WTC11 (cell line): Measurements from ENCODE around the gene RFX3. TPM values are rescaled to one million over a fixed set of nuclear protein-coding genes. Genes with fewer than 3 reads are reported as not detected.

Experiments used
- ATAC-seq: fragments of 200-7000 bp; cut with Tn5 transposase; 2 replicates; pipeline ENCODE4 v1.10.0; 2021; ENCODE audit warnings: mild to moderate bottlenecking, moderate library complexity
- CTCF ChIA-PET: fragments of 300-600 bp; sonication (Branson Sonifier 250); formaldehyde crosslinking; loops from one replicate; lab custom pipeline; 2021; ENCODE audit warnings: antibody characterized with exemption; lab: Charles Lee
- POLR2A ChIA-PET: fragments of 350-600 bp; sonication (Branson Sonifier 250); formaldehyde crosslinking; loops from one replicate; lab custom pipeline; 2021; ENCODE audit warnings: antibody characterized with exemption; lab: Charles Lee
- DNase-seq: peaks from one replicate; pipeline ENCODE4 v3.0.0; 2021; ENCODE audit warnings: low spot score
- H3K27ac Mint-ChIP-seq: 2 replicates; pipeline ENCODE4 v1.8.0; 2021; ENCODE audit warnings: mixed read lengths
- H3K27me3 Mint-ChIP-seq: 2 replicates; pipeline ENCODE4 v1.8.0; 2021; ENCODE audit warnings: low read depth, mild to moderate bottlenecking, moderate library complexity, mixed read lengths
- H3K36me3 Mint-ChIP-seq: 2 replicates; pipeline ENCODE4 v1.8.0; 2021; ENCODE audit warnings: mixed read lengths
- H3K4me1 Mint-ChIP-seq: 2 replicates; pipeline ENCODE4 v1.8.0; 2022; ENCODE audit warnings: mixed read lengths
- H3K4me3 Mint-ChIP-seq: 2 replicates; pipeline ENCODE4 v1.8.0; 2021; ENCODE audit warnings: mild to moderate bottlenecking, moderate library complexity, mixed read lengths
- H3K9me3 Mint-ChIP-seq: 2 replicates; pipeline ENCODE4 v1.8.0; 2021; ENCODE audit warnings: mixed read lengths
- CREB1 ChIP-seq: sonication (generic); formaldehyde crosslinking; IDR thresholded peaks from 2 replicates; pipeline ENCODE4 v1.8.0; 2023; ENCODE audit warnings: mild to moderate bottlenecking, missing genetic modification reagents
- CREM ChIP-seq: sonication (generic); formaldehyde crosslinking; IDR thresholded peaks from 2 replicates; pipeline ENCODE4 v1.8.1; 2022; ENCODE audit warnings: mild to moderate bottlenecking, missing genetic modification reagents, moderate library complexity
- CTCF ChIP-seq: fragments of 200-600 bp; IDR thresholded peaks from 2 replicates; pipeline ENCODE4 v1.8.0; 2022; ENCODE audit warnings: antibody characterized with exemption
- HMGA2 ChIP-seq: fragments of 250-450 bp; sonication (Bioruptor Pico); IDR thresholded peaks from 2 replicates; pipeline ENCODE4 v1.4.0; 2021; ENCODE audit warnings: mild to moderate bottlenecking, moderate library complexity
- HMGXB4 ChIP-seq: sonication (generic); formaldehyde crosslinking; IDR thresholded peaks from 2 replicates; pipeline ENCODE4 v1.8.1; 2023; ENCODE audit warnings: mild to moderate bottlenecking, moderate library complexity, missing genetic modification reagents
- IRF2 ChIP-seq: sonication (generic); formaldehyde crosslinking; IDR thresholded peaks from 2 replicates; pipeline ENCODE4 v1.8.0; 2022; ENCODE audit warnings: low read depth, missing genetic modification reagents, borderline replicate concordance
- JAZF1 ChIP-seq: fragments of 250-450 bp; sonication (Bioruptor Pico); IDR thresholded peaks from 2 replicates; pipeline ENCODE4 v1.9.0; 2021; ENCODE audit warnings: moderate library complexity, mild to moderate bottlenecking, inconsistent platforms
- MAX ChIP-seq: sonication (generic); formaldehyde crosslinking; IDR thresholded peaks from 2 replicates; pipeline ENCODE4 v1.8.0; 2022; ENCODE audit warnings: mild to moderate bottlenecking, missing genetic modification reagents
- NFATC4 ChIP-seq: fragments of 250-450 bp; sonication (Bioruptor Pico); IDR thresholded peaks from 2 replicates; pipeline ENCODE4 v1.9.0; 2021; ENCODE audit warnings: mild to moderate bottlenecking
- NFE2L1 ChIP-seq: sonication (generic); formaldehyde crosslinking; IDR thresholded peaks from 2 replicates; pipeline ENCODE4 v1.8.1; 2023; ENCODE audit warnings: missing genetic modification reagents
- OVOL2 ChIP-seq: fragments of 250-450 bp; sonication (Bioruptor Pico); IDR thresholded peaks from 2 replicates; pipeline ENCODE4 v1.9.0; 2021; ENCODE audit warnings: mild to moderate bottlenecking, borderline replicate concordance
- PRRX2 ChIP-seq: fragments of 250-450 bp; sonication (Bioruptor Pico); IDR thresholded peaks from 2 replicates; pipeline ENCODE4 v1.8.0; 2021; ENCODE audit warnings: mild to moderate bottlenecking
- RELA ChIP-seq: sonication (generic); formaldehyde crosslinking; IDR thresholded peaks from 2 replicates; pipeline ENCODE4 v1.8.1; 2022; ENCODE audit warnings: missing genetic modification reagents, mild to moderate bottlenecking, borderline replicate concordance
- TP53 ChIP-seq: sonication (generic); formaldehyde crosslinking; IDR thresholded peaks from 2 replicates; pipeline ENCODE4 v1.8.1; 2023; ENCODE audit warnings: mild to moderate bottlenecking, missing genetic modification reagents
- ZNF416 ChIP-seq: fragments of 250-450 bp; sonication (Bioruptor Pico); IDR thresholded peaks from 2 replicates; pipeline ENCODE4 v1.9.0; 2021; ENCODE audit warnings: mild to moderate bottlenecking, inconsistent platforms
- ZNF423 ChIP-seq: fragments of 250-450 bp; sonication (Bioruptor Pico); IDR thresholded peaks from 2 replicates; pipeline ENCODE4 v2.1.2; 2022; ENCODE audit warnings: mild to moderate bottlenecking, moderate library complexity
- ZNF671 ChIP-seq: fragments of 250-450 bp; sonication (Bioruptor Pico); IDR thresholded peaks from 2 replicates; pipeline ENCODE4 v1.8.0; 2021; ENCODE audit warnings: mild to moderate bottlenecking
- total RNA-seq: library from RNA; stranded (reverse); gene quantifications from 3 replicates; pipeline ENCODE4 v1.2.3, GENCODE V29; 2021
- TF ChIP-seq, protein P1 (sequence below): fragments of 250-450 bp; sonication (Bioruptor Pico); IDR thresholded peaks from 2 replicates; pipeline ENCODE4 v1.8.0; 2021; ENCODE audit warnings: mild to moderate bottlenecking
- TF ChIP-seq, protein P2 (sequence below): sonication (generic); formaldehyde crosslinking; IDR thresholded peaks from 2 replicates; pipeline ENCODE4 v1.8.1; 2023; ENCODE audit warnings: mild to moderate bottlenecking, missing genetic modification reagents
- TF ChIP-seq, protein P3 (sequence below): sonication (generic); formaldehyde crosslinking; IDR thresholded peaks from 2 replicates; pipeline ENCODE4 v1.8.1; 2023; ENCODE audit warnings: mild to moderate bottlenecking, missing genetic modification reagents

The RFX3 gene
- total RNA-seq, 1 experiment from 2014 or later = 13.7 TPM

DNA sequence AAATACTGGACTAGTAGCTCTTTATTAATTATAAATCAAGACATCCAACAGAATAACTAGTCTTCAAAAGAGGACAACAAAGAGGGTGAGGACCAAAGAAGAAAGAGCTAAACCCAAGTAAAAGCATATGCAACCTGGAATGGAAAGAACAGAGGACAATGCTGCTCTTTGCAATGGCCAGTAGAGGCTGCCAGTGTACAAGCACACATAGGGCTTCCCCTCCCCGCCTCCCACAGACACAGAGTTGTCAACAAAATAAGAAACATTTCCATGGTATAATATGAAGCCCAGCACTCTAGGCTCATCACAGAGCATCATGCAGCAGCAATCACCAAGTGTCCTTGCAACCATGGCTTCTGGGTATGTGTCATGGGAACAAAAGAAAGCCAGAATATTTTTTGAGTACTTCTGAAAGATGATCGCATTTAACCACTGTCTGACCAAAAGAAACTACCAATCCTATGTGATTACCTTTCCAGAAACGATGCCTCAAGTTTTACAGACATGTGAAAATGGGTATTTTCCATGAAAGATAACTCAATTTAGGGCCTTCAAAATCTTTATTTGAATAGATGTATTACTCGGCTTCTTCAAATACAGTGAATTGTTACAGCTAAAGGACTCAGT, 58.1 kb downstream of the RFX3 start:
- H3K27ac Mint-ChIP-seq = no peak overlapping the region
- DNase-seq = peak; percentile 48
- TF ChIP-seq OVOL2 (CRISPR knock-in tag) = no peak
- TF ChIP-seq HMGXB4 (CRISPR knock-in tag) = no peak
- TF ChIP-seq CTCF = peak; percentile 35; the same call in 1 of the 2 replicates
- TF ChIP-seq, all 79 proteins: peak for 1
- no peaks in the 10 kb centered on the region for H3K27me3 Mint-ChIP-seq
- H3K36me3 Mint-ChIP-seq = peaks cover 8% of the 10 kb centered on the region
- peak; percentile 100 for ATAC-seq
- ChIA-PET CTCF (interaction anchor here (0.6 to 2.0 kb wide), 13 partner anchors 10 to 606 kb away, joined by 3 to 8 read pairs (median 4); no protein-coding TSS in a partner anchor), POLR2A (no interaction called here)
- no peak overlapping the region for H3K4me3 Mint-ChIP-seq
- peaks cover 23% of the 10 kb centered on the region for H3K4me1 Mint-ChIP-seq
- H3K9me3 Mint-ChIP-seq = peaks cover 4% of the 10 kb centered on the region

GRCh38 chr9:3464033-3464638, 61.7 kb downstream of the RFX3 start:
- H3K9me3 Mint-ChIP-seq = no peaks in the 10 kb centered on the region; the same call in 1 of the 2 replicates
- H3K4me1 Mint-ChIP-seq = peaks cover 16% of the 10 kb centered on the region
- no peaks in the 10 kb centered on the region for H3K27me3 Mint-ChIP-seq
- peaks cover 4% of the 10 kb centered on the region; the same call in 1 of the 2 replicates for H3K36me3 Mint-ChIP-seq
- no peak overlapping the region for H3K27ac Mint-ChIP-seq
- H3K4me3 Mint-ChIP-seq = no peak overlapping the region
- ATAC-seq (no peak), DNase-seq (no peak)
- ChIA-PET POLR2A (no interaction called here), CTCF (no interaction called here)
- TF ChIP-seq JAZF1 (CRISPR knock-in tag) (no peak), CREB1 (CRISPR knock-in tag) (no peak), IRF2 (CRISPR knock-in tag) (no peak), HMGA2 (CRISPR knock-in tag) (no peak), PRRX2 (CRISPR knock-in tag) (no peak), MAX (CRISPR knock-in tag) (no peak), NFE2L1 (CRISPR knock-in tag) (no peak)
- TF ChIP-seq, protein P1, sequence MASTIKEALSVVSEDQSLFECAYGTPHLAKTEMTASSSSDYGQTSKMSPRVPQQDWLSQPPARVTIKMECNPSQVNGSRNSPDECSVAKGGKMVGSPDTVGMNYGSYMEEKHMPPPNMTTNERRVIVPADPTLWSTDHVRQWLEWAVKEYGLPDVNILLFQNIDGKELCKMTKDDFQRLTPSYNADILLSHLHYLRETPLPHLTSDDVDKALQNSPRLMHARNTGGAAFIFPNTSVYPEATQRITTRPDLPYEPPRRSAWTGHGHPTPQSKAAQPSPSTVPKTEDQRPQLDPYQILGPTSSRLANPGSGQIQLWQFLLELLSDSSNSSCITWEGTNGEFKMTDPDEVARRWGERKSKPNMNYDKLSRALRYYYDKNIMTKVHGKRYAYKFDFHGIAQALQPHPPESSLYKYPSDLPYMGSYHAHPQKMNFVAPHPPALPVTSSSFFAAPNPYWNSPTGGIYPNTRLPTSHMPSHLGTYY (CRISPR knock-in tag) = no peak

DNA sequence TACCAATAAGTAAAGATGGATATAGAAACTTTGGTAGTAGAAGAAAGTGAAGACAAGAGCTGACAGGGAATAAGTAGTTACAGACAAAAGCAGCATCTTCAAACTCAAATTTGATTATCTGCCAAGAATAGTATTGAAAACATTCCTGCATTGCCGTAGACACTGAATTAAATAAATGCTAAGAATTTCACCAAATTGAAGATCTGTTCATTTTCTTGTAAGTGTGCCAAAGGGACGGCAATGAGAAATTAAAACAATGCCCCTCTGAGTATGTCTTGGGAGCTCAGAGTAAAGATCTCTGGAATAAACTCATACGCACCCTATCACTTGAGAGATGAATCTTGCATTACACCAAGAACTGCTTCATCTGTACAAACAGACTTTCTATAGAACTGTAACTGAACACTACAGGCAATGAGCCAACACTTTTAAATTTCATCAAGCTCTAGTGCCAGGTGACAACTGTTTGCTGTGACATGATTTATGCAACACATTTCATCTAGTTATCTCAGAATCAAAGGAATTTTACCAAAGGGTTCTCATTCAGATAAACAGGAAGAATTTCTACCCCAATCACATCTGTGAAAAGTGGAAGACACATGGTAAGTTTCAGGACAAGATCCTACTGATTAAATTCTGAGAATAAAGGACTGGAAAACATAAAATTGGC, 66.9 kb downstream of the RFX3 start:
- no peaks in the 10 kb centered on the region; the same call in 1 of the 2 replicates for H3K9me3 Mint-ChIP-seq
- H3K27ac Mint-ChIP-seq = no peak overlapping the region
- peaks cover 11% of the 10 kb centered on the region for H3K4me1 Mint-ChIP-seq
- ChIA-PET CTCF (interaction anchor here (1.8 kb wide), 1 partner anchor 17 kb away, joined by 4 read pairs; no protein-coding TSS in a partner anchor), POLR2A (no interaction called here)
- ATAC-seq (no peak), DNase-seq (no peak)
- no peaks in the 10 kb centered on the region for H3K27me3 Mint-ChIP-seq
- peaks cover 4% of the 10 kb centered on the region; the same call in 1 of the 2 replicates for H3K36me3 Mint-ChIP-seq
- H3K4me3 Mint-ChIP-seq = no peak overlapping the region
- no peak for TF ChIP-seq HMGXB4 (CRISPR knock-in tag)
- TF ChIP-seq, protein P2, sequence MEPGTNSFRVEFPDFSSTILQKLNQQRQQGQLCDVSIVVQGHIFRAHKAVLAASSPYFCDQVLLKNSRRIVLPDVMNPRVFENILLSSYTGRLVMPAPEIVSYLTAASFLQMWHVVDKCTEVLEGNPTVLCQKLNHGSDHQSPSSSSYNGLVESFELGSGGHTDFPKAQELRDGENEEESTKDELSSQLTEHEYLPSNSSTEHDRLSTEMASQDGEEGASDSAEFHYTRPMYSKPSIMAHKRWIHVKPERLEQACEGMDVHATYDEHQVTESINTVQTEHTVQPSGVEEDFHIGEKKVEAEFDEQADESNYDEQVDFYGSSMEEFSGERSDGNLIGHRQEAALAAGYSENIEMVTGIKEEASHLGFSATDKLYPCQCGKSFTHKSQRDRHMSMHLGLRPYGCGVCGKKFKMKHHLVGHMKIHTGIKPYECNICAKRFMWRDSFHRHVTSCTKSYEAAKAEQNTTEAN = no peak
- no peak for TF ChIP-seq ZNF671 (CRISPR knock-in tag)
- TF ChIP-seq CREM (CRISPR knock-in tag) = no peak
- TF ChIP-seq, protein P3, sequence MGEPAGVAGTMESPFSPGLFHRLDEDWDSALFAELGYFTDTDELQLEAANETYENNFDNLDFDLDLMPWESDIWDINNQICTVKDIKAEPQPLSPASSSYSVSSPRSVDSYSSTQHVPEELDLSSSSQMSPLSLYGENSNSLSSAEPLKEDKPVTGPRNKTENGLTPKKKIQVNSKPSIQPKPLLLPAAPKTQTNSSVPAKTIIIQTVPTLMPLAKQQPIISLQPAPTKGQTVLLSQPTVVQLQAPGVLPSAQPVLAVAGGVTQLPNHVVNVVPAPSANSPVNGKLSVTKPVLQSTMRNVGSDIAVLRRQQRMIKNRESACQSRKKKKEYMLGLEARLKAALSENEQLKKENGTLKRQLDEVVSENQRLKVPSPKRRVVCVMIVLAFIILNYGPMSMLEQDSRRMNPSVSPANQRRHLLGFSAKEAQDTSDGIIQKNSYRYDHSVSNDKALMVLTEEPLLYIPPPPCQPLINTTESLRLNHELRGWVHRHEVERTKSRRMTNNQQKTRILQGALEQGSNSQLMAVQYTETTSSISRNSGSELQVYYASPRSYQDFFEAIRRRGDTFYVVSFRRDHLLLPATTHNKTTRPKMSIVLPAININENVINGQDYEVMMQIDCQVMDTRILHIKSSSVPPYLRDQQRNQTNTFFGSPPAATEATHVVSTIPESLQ = no peak
- no peak for TF ChIP-seq NFE2L1 (CRISPR knock-in tag)
- no peak for TF ChIP-seq ZNF423
- TF ChIP-seq TP53 = no peak
- no peak for TF ChIP-seq NFATC4 (CRISPR knock-in tag)
- no peak for TF ChIP-seq ZNF416 (CRISPR knock-in tag)
- TF ChIP-seq RELA (CRISPR knock-in tag) = no peak
